HFFc6 (cell line): ENCODE measurements around the gene GAB2. TPM values are rescaled to one million over a fixed set of nuclear protein-coding genes. Genes with fewer than 3 reads are reported as not detected.
"Not testable (repeated sequence)": the region's sequence is repeated elsewhere in the genome, so short reads cannot be mapped to it uniquely, and the experiment has no call there.

ENCODE experiments used
- DNase-seq: peaks from one replicate; pipeline ENCODE4 v3.0.0-alpha.2; 2018
- H3K27ac Mint-ChIP-seq: 2 replicates; pipeline ENCODE4 v1.8.0; 2020; ENCODE audit warnings: mild to moderate bottlenecking, mixed read lengths
- H3K27me3 Mint-ChIP-seq: 2 replicates; pipeline ENCODE4 v1.8.0; 2021; ENCODE audit warnings: mild to moderate bottlenecking, moderate library complexity, mixed read lengths; ENCODE audit not compliant: insufficient read depth
- H3K36me3 Mint-ChIP-seq: 2 replicates; pipeline ENCODE4 v1.8.0; 2021; ENCODE audit warnings: low read depth, mixed read lengths
- H3K4me1 Mint-ChIP-seq: 2 replicates; pipeline ENCODE4 v1.8.0; 2020; ENCODE audit warnings: low read depth, mixed read lengths
- H3K4me3 Mint-ChIP-seq: 2 replicates; pipeline ENCODE4 v1.8.0; 2020; ENCODE audit warnings: mild to moderate bottlenecking, moderate library complexity, mixed read lengths
- H3K9me3 Mint-ChIP-seq: 2 replicates; pipeline ENCODE4 v1.8.0; 2020; ENCODE audit warnings: mild to moderate bottlenecking, mixed read lengths
- total RNA-seq, 6 experiments: library from RNA; stranded (reverse); fragmentation: NEBNext Ultra II Directional; extraction: Animal tissue kit (Norgen Biotek cat#: 25700); gene quantifications; 2 replicates in 1 of 6; 3 replicates in 5 of 6; pipeline ENCODE4 v1.2.3, GENCODE V29; 2021
- TF ChIP-seq, protein P1 (sequence below): fragments of 200-600 bp; sonication (generic); IDR thresholded peaks from 2 replicates; pipeline ENCODE4 v1.5.0; 2021; ENCODE audit warnings: antibody characterized with exemption, mild to moderate bottlenecking

The GAB2 gene
- total RNA-seq, 6 experiments from 2014 or later: 8.4 to 12.1 (median 9.9) TPM

DNA sequence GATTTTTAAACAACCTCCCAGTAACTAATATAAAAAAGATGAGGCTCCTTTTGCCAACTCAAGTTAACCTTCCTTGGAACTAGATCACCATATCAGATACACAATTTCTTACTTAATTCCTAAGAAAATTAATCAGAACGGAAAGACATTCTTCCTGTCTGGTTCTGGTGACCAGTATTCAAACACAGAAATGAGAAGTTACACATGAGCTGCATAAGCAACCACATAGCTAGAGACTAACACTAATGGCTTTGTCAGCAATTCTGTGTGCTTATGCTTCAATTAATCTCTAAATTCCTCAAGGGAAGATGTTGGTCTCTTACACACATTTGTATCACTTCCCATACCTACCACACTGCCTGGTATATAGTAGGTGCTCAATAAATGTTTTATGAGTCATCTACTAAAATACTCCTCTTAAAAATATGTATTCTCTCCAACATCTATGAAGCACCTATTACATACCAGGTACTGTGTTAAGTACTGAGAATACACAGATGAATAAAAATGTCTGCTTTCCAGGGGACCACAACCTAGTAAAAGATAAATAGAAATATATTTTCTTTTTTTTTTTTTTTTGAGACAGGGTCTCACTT lies 54.5 kb downstream of the GAB2 start:
- TF ChIP-seq, protein P1, sequence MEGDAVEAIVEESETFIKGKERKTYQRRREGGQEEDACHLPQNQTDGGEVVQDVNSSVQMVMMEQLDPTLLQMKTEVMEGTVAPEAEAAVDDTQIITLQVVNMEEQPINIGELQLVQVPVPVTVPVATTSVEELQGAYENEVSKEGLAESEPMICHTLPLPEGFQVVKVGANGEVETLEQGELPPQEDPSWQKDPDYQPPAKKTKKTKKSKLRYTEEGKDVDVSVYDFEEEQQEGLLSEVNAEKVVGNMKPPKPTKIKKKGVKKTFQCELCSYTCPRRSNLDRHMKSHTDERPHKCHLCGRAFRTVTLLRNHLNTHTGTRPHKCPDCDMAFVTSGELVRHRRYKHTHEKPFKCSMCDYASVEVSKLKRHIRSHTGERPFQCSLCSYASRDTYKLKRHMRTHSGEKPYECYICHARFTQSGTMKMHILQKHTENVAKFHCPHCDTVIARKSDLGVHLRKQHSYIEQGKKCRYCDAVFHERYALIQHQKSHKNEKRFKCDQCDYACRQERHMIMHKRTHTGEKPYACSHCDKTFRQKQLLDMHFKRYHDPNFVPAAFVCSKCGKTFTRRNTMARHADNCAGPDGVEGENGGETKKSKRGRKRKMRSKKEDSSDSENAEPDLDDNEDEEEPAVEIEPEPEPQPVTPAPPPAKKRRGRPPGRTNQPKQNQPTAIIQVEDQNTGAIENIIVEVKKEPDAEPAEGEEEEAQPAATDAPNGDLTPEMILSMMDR: no peak
- H3K9me3 Mint-ChIP-seq: no peaks in the 10 kb centered on the region
- H3K27me3 Mint-ChIP-seq: no peaks in the 10 kb centered on the region
- H3K27ac Mint-ChIP-seq: no peak overlapping the region
- no peak for DNase-seq
- H3K36me3 Mint-ChIP-seq: no peaks in the 10 kb centered on the region
- peaks cover 46% of the 10 kb centered on the region for H3K4me1 Mint-ChIP-seq
- H3K4me3 Mint-ChIP-seq: no peak overlapping the region

DNA sequence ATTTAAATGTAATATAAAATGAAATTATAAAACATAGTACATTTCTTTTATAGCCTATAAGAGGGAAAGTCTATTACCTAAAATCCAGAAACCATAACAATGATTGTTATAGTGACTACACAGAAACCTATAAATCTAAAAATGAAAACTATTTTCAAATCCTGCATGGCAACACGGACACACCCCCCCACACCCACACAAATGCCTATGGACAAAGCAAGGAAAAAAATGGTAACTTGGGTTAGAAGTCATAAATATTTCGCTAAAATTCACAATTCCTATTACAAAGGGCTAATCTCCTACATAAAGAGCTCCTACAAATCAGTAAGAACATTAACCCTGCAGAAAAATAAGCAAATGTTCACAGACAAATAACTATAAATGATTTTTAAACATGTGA lies 56.4 kb downstream of the GAB2 start:
- Mint-ChIP-seq H3K9me3 (peaks cover 6% of the 10 kb centered on the region; the same call in 1 of the 2 replicates), H3K4me1 (peaks cover 46% of the 10 kb centered on the region), H3K4me3 (no peak overlapping the region), H3K27ac (no peak overlapping the region), H3K36me3 (0 out of 2 replicates have a peak, but pooled peaks cover 5% of the 10 kb centered on the region), H3K27me3 (no peaks in the 10 kb centered on the region)
- DNase-seq: no peak
- TF ChIP-seq, protein P1: no peak

DNA sequence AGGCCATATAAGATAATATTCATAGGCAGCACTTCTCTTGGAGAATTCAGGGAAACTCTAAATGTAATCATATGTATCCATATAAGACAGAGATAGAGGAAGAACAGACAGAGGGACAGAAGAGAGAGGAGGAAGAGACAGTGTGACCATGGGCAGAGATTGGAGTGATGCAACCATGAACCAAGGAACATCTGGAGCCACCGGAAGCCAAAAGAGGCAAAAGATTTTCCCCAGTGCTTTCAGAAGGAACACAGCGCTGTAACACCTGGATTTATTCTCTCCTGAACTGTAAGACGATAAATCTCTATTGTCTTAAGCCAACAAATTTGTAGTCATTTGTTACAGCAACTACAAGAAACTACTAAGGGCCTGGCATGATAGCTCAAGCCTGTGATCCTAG lies 57.7 kb downstream of the GAB2 start:
- Mint-ChIP-seq H3K27me3 (peaks cover 1% of the 10 kb centered on the region; the same call in 1 of the 2 replicates), H3K36me3 (0 out of 2 replicates have a peak, but pooled peaks cover 5% of the 10 kb centered on the region), H3K4me1 (peaks cover 39% of the 10 kb centered on the region), H3K4me3 (no peak overlapping the region), H3K9me3 (peaks cover 6% of the 10 kb centered on the region; the same call in 1 of the 2 replicates), H3K27ac (no peak overlapping the region)
- TF ChIP-seq, protein P1: no peak
- no peak for DNase-seq

DNA sequence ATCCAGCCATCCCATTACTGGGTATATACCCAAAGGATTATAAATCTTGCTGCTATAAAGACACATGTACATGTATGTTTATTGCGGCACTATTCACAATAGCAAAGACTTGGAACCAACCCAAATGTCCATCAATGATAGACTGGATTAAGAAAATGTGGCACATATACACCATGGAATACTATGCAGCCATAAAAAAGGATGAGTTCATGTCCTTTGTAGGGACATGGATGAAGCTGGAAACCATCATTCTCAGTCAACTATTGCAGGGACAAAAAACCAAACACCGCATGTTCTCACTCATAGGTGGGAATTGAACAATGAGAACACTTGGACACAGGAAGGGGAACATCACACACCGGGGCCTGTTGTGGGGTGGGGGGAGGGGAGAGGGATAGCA lies 59.7 kb downstream of the GAB2 start:
- H3K4me3 Mint-ChIP-seq, H3K9me3 Mint-ChIP-seq, H3K27me3 Mint-ChIP-seq, H3K27ac Mint-ChIP-seq, DNase-seq, H3K36me3 Mint-ChIP-seq: not testable (repeated sequence)
- H3K4me1 Mint-ChIP-seq: peaks cover 38% of the 10 kb centered on the region

DNA sequence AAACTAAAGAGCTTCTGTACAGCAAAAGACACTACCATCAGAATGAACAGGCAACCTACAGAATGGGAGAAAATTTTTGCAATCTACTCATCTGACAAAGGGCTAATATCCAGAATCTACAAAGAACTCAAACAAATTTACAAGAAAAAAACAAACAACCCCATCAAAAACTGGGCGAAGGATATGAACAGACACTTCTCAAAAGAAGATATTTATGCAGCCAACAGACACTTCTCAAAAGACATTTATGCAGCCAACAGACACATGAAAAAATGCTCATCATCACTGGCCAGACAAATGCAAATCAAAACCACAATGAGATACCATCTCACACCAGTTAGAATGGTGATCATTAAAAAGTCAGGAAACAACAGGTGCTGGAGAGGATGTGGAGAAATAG lies 60.2 kb downstream of the GAB2 start:
- not testable (repeated sequence) for H3K4me3 Mint-ChIP-seq, H3K9me3 Mint-ChIP-seq, H3K27me3 Mint-ChIP-seq

DNA sequence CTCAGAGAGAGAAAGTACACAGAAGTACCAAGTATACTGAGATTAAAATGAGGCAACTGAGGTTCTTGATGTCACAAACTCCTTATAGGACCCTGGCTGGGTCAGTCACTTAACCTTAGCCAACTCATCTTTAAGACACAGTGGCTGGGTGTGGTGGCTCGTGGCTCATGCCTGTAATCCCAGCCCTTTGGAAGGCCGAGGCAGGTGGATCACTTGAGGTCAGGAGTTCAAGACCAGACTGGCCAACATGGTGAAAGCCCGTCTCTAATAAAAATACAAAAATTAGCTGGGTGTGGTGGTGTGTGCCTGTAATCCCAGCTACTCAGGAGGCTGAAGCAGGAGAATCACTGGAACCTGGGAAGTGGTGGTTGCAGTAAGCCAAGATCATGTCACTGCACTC lies 61.9 kb downstream of the GAB2 start:
- H3K4me3 Mint-ChIP-seq, H3K27ac Mint-ChIP-seq, H3K9me3 Mint-ChIP-seq, DNase-seq, H3K27me3 Mint-ChIP-seq, H3K36me3 Mint-ChIP-seq: not testable (repeated sequence)
- peaks cover 47% of the 10 kb centered on the region for H3K4me1 Mint-ChIP-seq

More for the DNA sequence above, 60.2 kb downstream of the GAB2 start:
- H3K4me1 Mint-ChIP-seq: peaks cover 43% of the 10 kb centered on the region
- H3K27ac Mint-ChIP-seq, H3K36me3 Mint-ChIP-seq, DNase-seq: not testable (repeated sequence)

DNA sequence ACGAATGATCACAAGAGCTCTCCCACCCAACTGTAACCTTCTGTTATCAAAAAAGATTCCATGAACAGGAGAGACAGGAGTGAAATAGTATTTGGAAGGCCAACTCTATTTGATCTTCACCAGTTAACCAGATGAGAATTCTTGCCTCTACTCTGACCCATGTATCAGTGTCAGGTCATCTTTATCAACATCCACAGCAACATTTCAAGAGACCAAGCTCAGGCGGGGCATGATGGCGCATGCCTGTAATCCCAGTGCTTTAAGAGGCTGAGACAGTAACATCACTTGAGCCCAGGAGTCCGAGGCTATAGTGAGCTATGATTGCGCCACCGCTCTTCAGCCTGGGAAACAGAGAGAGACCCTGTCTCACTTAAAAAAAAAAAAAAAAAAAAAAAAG lies 62.3 kb downstream of the GAB2 start:
- peaks cover 1% of the 10 kb centered on the region; the same call in 1 of the 2 replicates for H3K27me3 Mint-ChIP-seq
- H3K36me3 Mint-ChIP-seq: 0 out of 2 replicates have a peak, but pooled peaks cover 5% of the 10 kb centered on the region
- no peak overlapping the region for H3K27ac Mint-ChIP-seq
- peaks cover 51% of the 10 kb centered on the region for H3K4me1 Mint-ChIP-seq
- H3K9me3 Mint-ChIP-seq: peaks cover 6% of the 10 kb centered on the region; the same call in 1 of the 2 replicates
- DNase-seq: no peak
- TF ChIP-seq, protein P1: no peak
- H3K4me3 Mint-ChIP-seq: no peak overlapping the region
